CMK (cell line): ENCODE data around the gene C15orf61.

Source experiments
- DNase-seq: peaks from one replicate; pipeline ENCODE4 v3.0.0-alpha.2; 2010; ENCODE audit warnings: low read depth

Gene C15orf61

DNA sequence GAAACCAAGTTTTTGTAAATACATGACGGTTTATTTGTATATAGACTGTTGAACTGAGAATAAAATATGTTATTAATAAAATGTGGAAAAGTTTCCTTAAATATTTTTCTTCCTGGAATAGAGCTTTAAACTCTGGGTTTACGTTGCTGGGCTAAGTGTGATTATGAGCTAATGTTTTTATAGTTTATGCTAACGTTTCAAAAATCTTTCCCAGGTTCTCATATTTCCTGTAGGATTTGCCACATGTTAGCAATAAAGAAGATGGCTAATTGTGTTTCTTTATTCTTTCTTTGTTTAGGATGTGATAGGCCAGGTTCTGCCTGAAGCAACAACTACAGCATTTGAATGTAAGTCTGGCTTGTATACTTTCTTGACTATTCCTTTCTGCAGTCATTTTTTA, 28.8 kb downstream of the C15orf61 start:
- DNase-seq = no peak

DNA sequence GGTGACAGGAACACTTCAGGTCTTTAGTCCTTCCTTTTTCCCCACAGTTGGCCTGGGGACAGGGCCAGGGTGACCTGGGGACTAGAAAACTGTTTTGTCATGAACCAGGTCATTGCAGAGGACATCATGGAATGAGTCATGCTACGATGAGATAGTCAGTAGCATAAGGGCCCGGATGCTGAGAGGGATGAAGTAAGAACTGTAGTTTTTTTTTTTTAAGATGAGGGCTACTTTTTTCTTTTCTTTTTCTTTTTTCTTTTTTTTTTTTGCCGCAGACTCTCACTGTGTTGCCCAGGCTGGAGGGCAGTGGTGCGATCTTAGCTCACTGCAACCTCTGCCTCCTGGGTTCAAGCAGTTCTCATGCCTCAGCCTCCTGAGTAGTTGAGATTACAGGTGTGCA, 29.6 kb downstream of the C15orf61 start:
- DNase-seq = no peak

DNA sequence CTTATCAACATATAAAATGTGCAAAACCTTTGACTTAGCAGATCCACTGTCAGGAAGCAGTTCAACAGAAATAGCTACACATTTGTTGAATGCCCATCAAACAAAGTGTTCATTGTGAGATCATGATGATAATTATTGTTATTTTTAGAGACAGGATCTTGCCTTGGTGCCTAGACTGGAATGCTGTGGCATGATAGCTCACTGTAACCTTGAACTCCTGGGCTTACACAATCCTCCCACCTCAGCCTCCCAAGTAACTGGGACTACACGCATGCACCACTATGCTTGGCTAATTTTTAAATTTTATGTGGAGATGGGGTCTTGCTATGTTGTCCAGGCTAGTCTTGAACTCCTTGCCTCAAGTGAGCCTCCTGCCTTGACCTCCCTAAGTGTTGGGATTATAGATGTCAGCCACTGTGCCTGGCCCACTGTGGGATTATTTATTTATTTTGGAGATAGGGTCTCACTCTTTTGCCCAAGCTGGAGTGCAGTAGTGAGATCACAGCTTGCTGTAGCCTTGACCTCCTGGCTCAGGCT, 30.3 kb downstream of the C15orf61 start:
- no peak for DNase-seq

GRCh38 chr15:67554580-67554979, 33.6 kb downstream of the C15orf61 start:
- no peak for DNase-seq

- DNase-seq = no peak
Observed at GRCh38 chr15:67556976-67557570, 36.1 kb downstream of the C15orf61 start.

DNA sequence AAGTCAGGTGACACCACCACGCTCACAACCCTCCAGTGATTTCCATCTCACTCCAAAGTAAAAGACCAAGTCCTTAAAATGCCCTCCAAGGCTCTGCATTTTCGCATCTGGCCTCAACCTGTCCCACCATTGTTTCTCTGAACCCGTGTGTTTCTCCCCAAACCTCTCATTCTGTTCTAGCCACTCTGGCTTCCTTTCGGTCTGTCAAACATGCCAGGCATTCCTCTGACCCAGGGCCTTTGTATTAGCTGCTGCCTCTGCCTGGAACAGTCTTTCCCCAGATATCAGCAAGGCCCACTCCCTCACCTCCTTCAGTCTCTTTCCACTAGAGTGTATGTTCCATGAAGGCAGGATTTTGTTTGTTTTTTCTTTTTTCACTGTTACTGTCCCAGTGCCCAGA, 37.6 kb downstream of the C15orf61 start:
- DNase-seq = no peak

- DNase-seq = no peak
Observed at GRCh38 chr15:67559158-67559557, 38.2 kb downstream of the C15orf61 start.

GRCh38 chr15:67559576-67559975, 38.6 kb downstream of the C15orf61 start:
- DNase-seq = no peak

- DNase-seq = no peak
Observed at GRCh38 chr15:67560320-67560719, 39.4 kb downstream of the C15orf61 start.

GRCh38 chr15:67563092-67563491, 42.2 kb downstream of the C15orf61 start:
- DNase-seq = no peak

- DNase-seq = no peak
Observed at GRCh38 chr15:67564021-67564967, 43.4 kb downstream of the C15orf61 start.

DNA sequence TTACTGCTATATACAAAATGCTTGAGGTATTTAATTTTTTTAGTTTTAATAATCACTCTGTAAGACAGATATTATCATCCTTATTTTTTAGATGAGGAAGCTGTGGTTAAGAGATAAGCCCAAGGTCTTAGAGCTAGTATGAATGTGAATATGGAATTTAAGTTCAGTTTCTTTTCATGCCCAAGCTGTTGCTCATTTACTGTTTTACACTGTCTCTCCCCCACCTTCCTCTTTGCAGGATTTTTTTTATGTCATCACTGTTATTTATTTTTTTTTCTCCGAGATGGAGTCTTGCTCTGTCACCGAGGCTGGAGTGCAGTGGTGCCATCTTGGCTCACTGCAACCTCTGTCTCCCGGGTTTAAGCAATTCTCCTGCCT, 44.0 kb downstream of the C15orf61 start:
- no peak for DNase-seq

DNA sequence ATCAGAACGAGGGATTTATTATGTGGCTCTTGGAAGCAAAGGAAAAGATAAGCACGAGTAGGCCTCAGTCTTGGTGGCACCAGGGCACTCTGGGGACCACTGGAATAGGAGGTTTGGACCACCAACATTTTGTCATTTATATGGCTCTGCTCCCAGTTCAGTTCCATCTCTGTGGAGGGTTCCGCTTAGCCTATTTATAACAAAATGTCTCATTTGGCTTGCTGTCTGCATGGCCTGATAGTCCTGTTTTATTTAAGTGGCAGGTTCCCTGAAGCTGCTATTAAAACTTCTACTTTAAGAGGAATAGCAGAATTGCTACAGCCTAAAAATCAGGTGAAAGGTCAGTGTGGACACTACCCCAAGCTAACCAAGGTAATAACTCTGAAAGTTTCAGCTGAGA, 48.7 kb downstream of the C15orf61 start:
- DNase-seq = no peak

DNA sequence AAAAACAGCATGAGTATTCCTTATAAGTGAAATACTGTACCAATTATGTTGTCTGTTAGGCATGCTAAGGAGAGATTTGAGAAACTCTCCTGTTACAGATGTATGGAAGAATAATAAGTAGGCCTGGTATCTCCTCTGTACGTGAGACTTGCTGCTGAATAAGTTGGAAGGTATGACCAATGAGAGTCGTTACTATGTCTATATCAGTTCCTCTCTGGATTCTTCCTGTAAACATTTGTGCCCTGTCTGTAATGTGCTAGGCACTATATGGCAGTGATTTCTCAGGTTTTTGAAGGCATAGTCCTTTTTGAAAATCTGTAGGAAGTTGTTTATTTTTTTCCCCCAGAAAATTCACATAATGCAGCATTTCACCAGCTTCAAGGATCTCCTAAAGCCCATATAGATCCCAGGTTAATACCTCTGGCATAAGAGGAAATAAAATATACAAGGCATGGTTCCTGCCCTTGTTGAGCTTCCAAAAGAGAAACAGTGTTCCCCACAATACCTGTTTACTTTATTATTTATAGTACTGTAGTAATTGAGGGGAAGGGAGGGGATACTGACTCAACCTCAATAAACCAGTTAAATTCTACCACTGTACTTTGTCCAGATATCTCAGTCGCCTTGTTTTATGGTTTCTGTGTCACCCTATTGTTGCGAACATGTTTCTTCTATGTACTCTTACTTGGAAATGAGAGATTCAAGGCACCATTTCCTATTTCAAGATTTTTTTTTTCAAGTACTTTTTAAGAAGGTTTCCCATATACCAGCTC, 50.1 kb downstream of the C15orf61 start:
- DNase-seq = no peak

- DNase-seq = no peak
Observed at GRCh38 chr15:67571648-67572415, 50.9 kb downstream of the C15orf61 start.

- no peak for DNase-seq
Observed at GRCh38 chr15:67573194-67573593, 52.3 kb downstream of the C15orf61 start.

DNA sequence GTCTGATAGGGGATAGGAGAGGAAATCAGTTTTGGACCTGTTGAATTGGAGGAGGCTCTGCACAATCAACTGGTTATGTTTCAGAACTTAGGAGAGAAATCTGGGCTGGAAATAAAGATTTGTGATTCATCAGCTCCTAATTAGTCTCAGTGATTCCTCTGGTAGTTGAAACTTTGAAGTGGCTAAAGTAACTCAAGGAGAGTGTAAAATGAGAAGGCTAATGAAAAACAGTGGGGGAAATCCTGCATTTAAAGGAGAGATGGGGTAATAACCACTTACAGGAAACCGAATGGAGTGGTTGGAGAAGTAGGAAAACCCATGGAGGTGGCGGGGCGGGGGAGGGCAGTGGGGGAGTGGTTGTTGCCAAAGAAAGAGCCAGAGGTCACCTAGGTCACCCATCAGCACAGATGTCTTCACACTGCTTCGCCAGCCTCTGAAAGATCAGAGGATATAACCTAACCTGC, 54.1 kb downstream of the C15orf61 start:
- DNase-seq = no peak

- DNase-seq = no peak
Observed at GRCh38 chr15:67578020-67578600, 57.2 kb downstream of the C15orf61 start.

- no peak for DNase-seq
Observed at GRCh38 chr15:67579164-67579563, 58.2 kb downstream of the C15orf61 start.
